ENCODE measurements around the gene GAK. TPM values are rescaled to one million over a fixed set of nuclear protein-coding genes. Genes with fewer than 3 reads are reported as not detected.

Gene GAK
- total and polyA plus RNA-seq, 9 donors, result 26.4 to 44.0 (median 33.2) TPM

DNA sequence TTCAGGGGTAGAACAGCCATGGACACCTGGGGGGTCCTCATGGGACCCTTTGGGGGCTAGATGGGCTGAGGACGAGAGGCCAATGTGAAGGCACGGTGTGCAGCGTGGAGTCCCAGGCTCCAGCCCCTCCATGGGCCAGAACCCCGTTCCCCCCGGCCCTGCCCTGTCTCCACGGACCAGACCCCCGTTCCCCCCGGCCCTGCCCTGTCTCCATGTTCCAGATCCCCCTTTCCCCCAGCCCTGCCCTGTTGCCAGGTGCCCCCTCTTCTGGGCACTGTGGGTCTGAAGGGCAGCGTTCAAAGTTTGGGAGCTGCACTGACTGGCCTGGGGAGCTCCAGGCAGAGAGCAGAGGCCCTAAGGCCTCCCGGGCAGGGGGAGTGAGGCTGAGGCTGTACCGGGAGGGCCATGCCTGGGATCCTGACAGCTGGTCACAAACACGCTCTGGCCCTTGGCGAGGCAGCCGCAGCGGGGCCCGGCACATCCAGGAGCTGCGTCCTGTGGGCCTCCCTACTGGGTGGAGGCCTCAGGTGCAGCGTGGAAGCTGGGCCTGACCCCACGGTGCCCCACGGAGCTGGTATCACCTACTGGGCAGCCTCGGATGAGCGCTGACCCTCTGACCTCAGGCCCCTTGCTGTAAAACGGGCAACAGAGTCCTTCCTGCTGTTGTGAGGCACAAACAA is 32.4 kb upstream of the GAK start:
- H3K4me3 ChIP-seq (ENCODE audit: low read length), result no peak overlapping the region
- peaks cover 2% of the 10 kb centered on the region for H3K4me1 ChIP-seq (ENCODE audit: control insufficient read depth, insufficient read depth, low read length)
- 81% methylated on average over 21 of the region's 23 CpGs for WGBS (ENCODE audit: insufficient coverage)
- no peak overlapping the region for H3K27ac ChIP-seq (ENCODE audit: low read length)
- DNase-seq, result no peak
- peaks cover 22% of the 10 kb centered on the region for H3K36me3 ChIP-seq (ENCODE audit: control insufficient read depth, insufficient read depth, low read length)
- H3K9me3 ChIP-seq (replicated peaks; ENCODE audit: control insufficient read depth, low read depth, low read length), result no peaks in the 10 kb centered on the region
- peaks cover 23% of the 10 kb centered on the region for H3K27me3 ChIP-seq (ENCODE audit: control insufficient read depth, insufficient read depth, low read length)

DNA sequence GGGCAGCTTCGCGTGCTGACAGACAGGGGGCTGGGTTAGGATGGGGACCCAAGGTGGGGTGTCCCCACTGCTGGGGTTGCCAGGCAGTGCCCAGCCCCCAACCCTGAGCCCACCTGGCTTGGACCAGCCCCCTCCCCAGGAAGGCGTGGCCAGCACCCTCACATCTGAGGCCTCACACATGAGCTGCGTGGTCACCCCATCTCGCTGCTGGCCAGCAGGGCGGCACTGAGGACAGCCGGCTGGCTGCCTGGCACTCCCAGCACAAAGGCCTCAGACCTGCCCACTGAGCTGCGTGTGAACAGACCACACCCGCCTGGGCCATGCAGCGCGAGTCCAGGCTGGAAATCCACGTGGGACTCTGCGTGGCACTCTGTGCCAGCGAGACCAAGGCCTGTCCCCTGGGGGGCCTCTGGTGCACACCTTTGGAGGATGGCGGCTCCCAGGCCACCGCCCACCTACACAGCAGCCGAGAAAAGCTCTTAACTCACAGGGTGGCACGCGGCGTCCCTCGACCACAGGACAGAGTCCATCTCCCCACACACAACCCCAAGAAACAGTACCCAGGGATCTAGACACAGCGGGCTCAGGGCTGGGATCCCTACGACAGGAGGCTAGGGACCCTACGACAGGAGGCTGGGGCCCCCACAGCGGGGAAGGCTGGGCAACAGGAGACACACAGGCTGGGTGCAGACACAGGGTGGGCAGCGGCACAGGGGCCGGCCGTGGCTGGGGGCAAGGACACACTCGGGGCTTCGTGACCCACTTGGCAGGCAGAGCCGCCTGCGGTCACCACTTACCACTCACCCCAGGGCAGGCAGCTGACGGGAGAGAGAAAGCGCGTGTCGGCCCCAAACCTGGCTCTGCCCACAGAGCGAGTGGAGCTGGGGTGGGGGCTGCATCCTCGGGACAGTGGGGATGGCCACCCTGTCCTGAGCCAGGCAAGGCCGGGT is 31.4 kb upstream of the GAK start:
- Histone ChIP-seq H3K27me3 (ENCODE audit: control insufficient read depth, insufficient read depth, low read length) (peaks cover 15% of the 10 kb centered on the region), H3K9me3 (replicated peaks; ENCODE audit: control insufficient read depth, low read depth, low read length) (no peaks in the 10 kb centered on the region), H3K4me3 (ENCODE audit: low read length) (no peak overlapping the region), H3K36me3 (ENCODE audit: control insufficient read depth, insufficient read depth, low read length) (peaks cover 30% of the 10 kb centered on the region), H3K4me1 (ENCODE audit: control insufficient read depth, insufficient read depth, low read length) (peaks cover 2% of the 10 kb centered on the region), H3K27ac (ENCODE audit: low read length) (no peak overlapping the region)
- DNase-seq, result no peak
- WGBS (ENCODE audit: insufficient coverage), result 91% methylated on average over 28 of the region's 39 CpGs

- H3K9me3 ChIP-seq (replicated peaks; ENCODE audit: control insufficient read depth, low read depth, low read length), result no peaks in the 10 kb centered on the region
- 90% methylated on average over 46 of the region's 54 CpGs for WGBS (ENCODE audit: insufficient coverage)
- no peak for DNase-seq
Measured at GRCh38 chr4:962231-963208, 30.4 kb upstream of the GAK start.

GRCh38 chr4:961351-962230 is 29.5 kb upstream of the GAK start:
- no peak for DNase-seq
- H3K4me3 ChIP-seq (ENCODE audit: low read length), result no peak overlapping the region
- WGBS (ENCODE audit: insufficient coverage), result 88% methylated on average over 50 of the region's 52 CpGs
- H3K36me3 ChIP-seq (ENCODE audit: control insufficient read depth, insufficient read depth, low read length), result peaks cover 34% of the 10 kb centered on the region
- H3K4me1 ChIP-seq (ENCODE audit: control insufficient read depth, insufficient read depth, low read length), result no peaks in the 10 kb centered on the region
- H3K27ac ChIP-seq (ENCODE audit: low read length), result no peak overlapping the region
- H3K27me3 ChIP-seq (ENCODE audit: control insufficient read depth, insufficient read depth, low read length), result no peaks in the 10 kb centered on the region
- no peaks in the 10 kb centered on the region for H3K9me3 ChIP-seq (replicated peaks; ENCODE audit: control insufficient read depth, low read depth, low read length)

More at GRCh38 chr4:962231-963208, 30.4 kb upstream of the GAK start:
- peaks cover 34% of the 10 kb centered on the region for H3K36me3 ChIP-seq (ENCODE audit: control insufficient read depth, insufficient read depth, low read length)
- no peaks in the 10 kb centered on the region for H3K4me1 ChIP-seq (ENCODE audit: control insufficient read depth, insufficient read depth, low read length)
- no peak overlapping the region for H3K27ac ChIP-seq (ENCODE audit: low read length)
- peaks cover 6% of the 10 kb centered on the region for H3K27me3 ChIP-seq (ENCODE audit: control insufficient read depth, insufficient read depth, low read length)
- H3K4me3 ChIP-seq (ENCODE audit: low read length), result no peak overlapping the region

DNA sequence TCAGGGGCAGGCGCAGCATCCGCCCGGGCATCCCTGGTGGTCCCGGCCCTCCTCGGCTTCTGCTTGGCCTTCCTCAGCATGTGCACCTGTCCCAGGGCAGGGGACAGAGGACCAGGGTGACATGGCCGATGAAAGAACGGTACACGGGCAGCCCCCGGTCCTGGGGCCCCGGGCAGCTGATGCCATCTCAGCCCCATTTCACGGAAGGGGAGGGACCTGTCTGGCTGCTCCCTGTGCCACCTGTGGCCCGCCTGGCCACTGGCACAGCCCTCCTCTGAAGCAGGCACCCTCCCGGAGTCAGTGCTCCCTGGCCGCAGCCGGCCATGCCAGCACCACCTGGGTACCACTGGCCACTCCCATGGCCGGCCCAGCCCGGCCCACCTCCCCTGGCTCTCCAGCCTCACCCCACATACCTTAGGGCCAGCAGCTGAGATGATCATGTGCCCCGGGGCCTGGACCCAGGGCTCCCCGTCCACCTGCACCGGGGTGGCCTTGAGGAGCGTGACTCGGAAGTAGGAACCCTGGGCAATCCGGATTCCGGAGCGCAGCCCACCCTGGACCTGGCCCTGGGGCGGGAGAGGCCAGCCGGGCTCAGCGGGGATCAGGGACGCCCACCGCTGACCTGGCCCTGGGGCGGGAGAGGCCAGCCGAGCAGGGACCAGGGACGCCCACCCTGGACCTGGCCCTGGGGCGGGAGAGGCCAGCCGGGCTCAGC is 28.7 kb upstream of the GAK start:
- WGBS (ENCODE audit: insufficient coverage), result 90% methylated on average over 32 of the region's 35 CpGs
- H3K36me3 ChIP-seq (ENCODE audit: control insufficient read depth, insufficient read depth, low read length), result peaks cover 31% of the 10 kb centered on the region

DNA sequence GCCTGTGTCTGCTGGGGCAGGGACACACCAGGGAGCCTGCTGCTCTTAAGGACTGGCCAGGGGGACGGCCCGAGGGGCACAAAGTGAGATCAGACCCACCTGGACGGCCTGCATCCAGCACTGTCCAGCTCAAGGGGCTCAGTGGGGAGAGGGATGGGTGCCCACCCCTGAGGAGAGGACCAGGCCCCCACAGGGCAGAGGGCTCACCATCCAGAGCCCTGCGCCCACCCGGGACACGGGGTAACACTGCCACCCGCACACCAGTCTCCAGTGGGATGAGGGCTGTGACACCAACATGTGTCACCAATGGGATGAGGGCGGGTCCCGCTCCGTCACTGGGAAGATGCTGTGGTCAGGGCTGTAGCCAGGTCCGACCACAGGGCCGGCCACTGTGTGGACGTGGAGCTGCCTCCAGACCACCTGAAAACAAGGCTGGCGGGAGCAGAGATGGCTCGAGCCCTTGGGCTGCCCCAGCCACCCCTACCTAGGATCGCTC is 28.1 kb upstream of the GAK start:
- no peaks in the 10 kb centered on the region for H3K9me3 ChIP-seq (replicated peaks; ENCODE audit: control insufficient read depth, low read depth, low read length)
- H3K4me3 ChIP-seq (ENCODE audit: low read length), result no peak overlapping the region
- H3K4me1 ChIP-seq (ENCODE audit: control insufficient read depth, insufficient read depth, low read length), result no peaks in the 10 kb centered on the region
- 78% methylated on average over 14 of the region's 16 CpGs for WGBS (ENCODE audit: insufficient coverage)
- DNase-seq, result no peak
- H3K27ac ChIP-seq (ENCODE audit: low read length), result no peak overlapping the region
- H3K36me3 ChIP-seq (ENCODE audit: control insufficient read depth, insufficient read depth, low read length), result peaks cover 37% of the 10 kb centered on the region
- H3K27me3 ChIP-seq (ENCODE audit: control insufficient read depth, insufficient read depth, low read length), result no peaks in the 10 kb centered on the region

More for the DNA sequence above, 28.7 kb upstream of the GAK start:
- no peak for DNase-seq
- no peaks in the 10 kb centered on the region for H3K4me1 ChIP-seq (ENCODE audit: control insufficient read depth, insufficient read depth, low read length)
- no peaks in the 10 kb centered on the region for H3K27me3 ChIP-seq (ENCODE audit: control insufficient read depth, insufficient read depth, low read length)
- H3K4me3 ChIP-seq (ENCODE audit: low read length), result no peak overlapping the region
- H3K27ac ChIP-seq (ENCODE audit: low read length), result no peak overlapping the region
- no peaks in the 10 kb centered on the region for H3K9me3 ChIP-seq (replicated peaks; ENCODE audit: control insufficient read depth, low read depth, low read length)

DNA sequence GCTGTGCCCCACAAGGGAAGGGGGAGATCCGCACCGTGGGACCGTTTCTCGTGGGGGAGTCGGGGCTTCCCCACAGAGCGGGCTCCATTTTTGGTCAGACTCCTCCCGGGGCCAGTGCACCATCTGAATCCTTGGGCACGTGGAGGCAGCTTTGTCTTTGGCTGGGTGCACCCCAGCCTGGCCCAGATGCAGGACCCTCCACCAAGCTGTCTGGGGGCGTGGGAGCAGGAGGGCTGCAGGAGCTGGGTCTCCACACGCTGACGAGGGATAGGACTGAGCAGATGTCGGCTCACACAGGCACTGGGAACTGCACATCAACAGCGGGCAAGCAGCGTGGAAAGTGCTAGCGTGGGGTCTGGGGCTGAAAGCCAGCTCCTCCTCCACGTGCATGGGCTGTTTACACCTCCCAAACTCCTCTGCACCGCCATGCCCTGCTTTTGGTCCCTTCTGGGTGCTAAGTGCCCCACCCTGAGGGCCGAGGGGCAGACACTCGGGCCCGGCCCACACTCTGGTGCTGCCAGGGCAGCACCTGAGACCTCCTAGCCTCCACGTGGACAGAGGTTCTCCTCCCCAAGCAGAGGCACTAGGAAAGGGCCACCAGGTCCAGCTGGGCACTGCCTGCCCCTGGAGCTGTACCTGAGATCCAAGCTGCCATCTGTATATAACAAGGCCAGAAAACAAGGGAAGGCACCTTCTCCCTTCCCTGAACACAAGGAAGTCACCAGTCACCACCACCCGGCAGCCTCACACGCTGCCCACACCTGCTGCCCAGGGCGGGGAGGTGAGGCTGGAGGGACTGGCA is 27.4 kb upstream of the GAK start:
- Histone ChIP-seq H3K27me3 (ENCODE audit: control insufficient read depth, insufficient read depth, low read length) (no peaks in the 10 kb centered on the region), H3K4me1 (ENCODE audit: control insufficient read depth, insufficient read depth, low read length) (no peaks in the 10 kb centered on the region), H3K9me3 (replicated peaks; ENCODE audit: control insufficient read depth, low read depth, low read length) (no peaks in the 10 kb centered on the region), H3K27ac (ENCODE audit: low read length) (no peak overlapping the region), H3K4me3 (ENCODE audit: low read length) (no peak overlapping the region), H3K36me3 (ENCODE audit: control insufficient read depth, insufficient read depth, low read length) (peaks cover 36% of the 10 kb centered on the region)
- no peak for DNase-seq
- 72% methylated on average over 23 of the region's 24 CpGs for WGBS (ENCODE audit: insufficient coverage)

GRCh38 chr4:958696-959337 is 26.7 kb upstream of the GAK start:
- no peaks in the 10 kb centered on the region for H3K27me3 ChIP-seq (ENCODE audit: control insufficient read depth, insufficient read depth, low read length)
- 69% methylated on average over 15 of the region's 17 CpGs for WGBS (ENCODE audit: insufficient coverage)
- no peaks in the 10 kb centered on the region for H3K4me1 ChIP-seq (ENCODE audit: control insufficient read depth, insufficient read depth, low read length)
- no peak for DNase-seq
- H3K4me3 ChIP-seq (ENCODE audit: low read length), result no peak overlapping the region
- H3K27ac ChIP-seq (ENCODE audit: low read length), result no peak overlapping the region
- no peaks in the 10 kb centered on the region for H3K9me3 ChIP-seq (replicated peaks; ENCODE audit: control insufficient read depth, low read depth, low read length)
- peaks cover 36% of the 10 kb centered on the region for H3K36me3 ChIP-seq (ENCODE audit: control insufficient read depth, insufficient read depth, low read length)

Data from muscle of leg (tissue), 11 donors.